GM06990 (cell line): ENCODE data around the gene ARHGAP42.

ENCODE experiments used
- DNase-seq: peaks from one replicate; pipeline ENCODE4 v3.0.0-alpha.2; 2011; ENCODE audit not compliant: insufficient read length; ENCODE audit errors: extremely low read depth
- H3K27me3 ChIP-seq: replicated peaks from 2 replicates; pipeline ENCODE4 v1.6.0; 2011; ENCODE audit warnings: low read length; ENCODE audit not compliant: control insufficient read depth, insufficient read depth
- H3K36me3 ChIP-seq: 2 replicates; pipeline ENCODE4 v1.5.1; 2011; ENCODE audit warnings: low read length; ENCODE audit not compliant: control insufficient read depth, insufficient read depth
- H3K4me3 ChIP-seq: replicated peaks from 2 replicates; pipeline ENCODE4 v1.5.1; 2011; ENCODE audit warnings: low read depth, mild to moderate bottlenecking, control low read depth, low read length
- TF ChIP-seq, protein P1 (sequence below): IDR thresholded peaks from 2 replicates; pipeline ENCODE4 v1.5.1; 2011; ENCODE audit warnings: low read length, control low read depth, mild to moderate bottlenecking, inconsistent platforms; ENCODE audit not compliant: insufficient read depth, poor library complexity, severe bottlenecking

Gene ARHGAP42

DNA sequence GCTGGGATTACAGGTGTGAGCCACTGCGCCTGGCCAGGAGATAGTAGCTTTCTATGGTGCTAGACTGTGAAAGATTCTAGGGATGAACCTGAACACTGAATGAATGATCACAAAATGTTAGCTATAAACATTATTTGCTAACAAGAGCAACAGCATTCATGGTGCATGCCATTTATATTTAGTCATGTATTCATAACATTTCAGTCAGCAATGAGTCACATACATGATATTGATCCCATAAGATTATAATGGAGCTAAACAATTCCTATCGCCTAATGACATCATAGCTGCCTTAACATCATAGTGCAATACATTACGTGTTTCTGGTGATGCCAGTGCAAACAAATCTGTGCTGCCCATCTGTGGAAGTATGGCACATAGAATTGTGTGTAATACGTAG, 164.1 kb downstream of the ARHGAP42 start:
- TF ChIP-seq, protein P1, sequence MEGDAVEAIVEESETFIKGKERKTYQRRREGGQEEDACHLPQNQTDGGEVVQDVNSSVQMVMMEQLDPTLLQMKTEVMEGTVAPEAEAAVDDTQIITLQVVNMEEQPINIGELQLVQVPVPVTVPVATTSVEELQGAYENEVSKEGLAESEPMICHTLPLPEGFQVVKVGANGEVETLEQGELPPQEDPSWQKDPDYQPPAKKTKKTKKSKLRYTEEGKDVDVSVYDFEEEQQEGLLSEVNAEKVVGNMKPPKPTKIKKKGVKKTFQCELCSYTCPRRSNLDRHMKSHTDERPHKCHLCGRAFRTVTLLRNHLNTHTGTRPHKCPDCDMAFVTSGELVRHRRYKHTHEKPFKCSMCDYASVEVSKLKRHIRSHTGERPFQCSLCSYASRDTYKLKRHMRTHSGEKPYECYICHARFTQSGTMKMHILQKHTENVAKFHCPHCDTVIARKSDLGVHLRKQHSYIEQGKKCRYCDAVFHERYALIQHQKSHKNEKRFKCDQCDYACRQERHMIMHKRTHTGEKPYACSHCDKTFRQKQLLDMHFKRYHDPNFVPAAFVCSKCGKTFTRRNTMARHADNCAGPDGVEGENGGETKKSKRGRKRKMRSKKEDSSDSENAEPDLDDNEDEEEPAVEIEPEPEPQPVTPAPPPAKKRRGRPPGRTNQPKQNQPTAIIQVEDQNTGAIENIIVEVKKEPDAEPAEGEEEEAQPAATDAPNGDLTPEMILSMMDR: no peak
- Histone ChIP-seq H3K4me3 (no peak overlapping the region), H3K27me3 (no peaks in the 10 kb centered on the region), H3K36me3 (no peaks in the 10 kb centered on the region)
- no peak for DNase-seq

GRCh38 chr11:100851584-100852152, 164.6 kb downstream of the ARHGAP42 start:
- Histone ChIP-seq H3K4me3 (no peak overlapping the region), H3K36me3 (no peaks in the 10 kb centered on the region), H3K27me3 (no peaks in the 10 kb centered on the region)
- DNase-seq: no peak
- TF ChIP-seq, protein P1: no peak

DNA sequence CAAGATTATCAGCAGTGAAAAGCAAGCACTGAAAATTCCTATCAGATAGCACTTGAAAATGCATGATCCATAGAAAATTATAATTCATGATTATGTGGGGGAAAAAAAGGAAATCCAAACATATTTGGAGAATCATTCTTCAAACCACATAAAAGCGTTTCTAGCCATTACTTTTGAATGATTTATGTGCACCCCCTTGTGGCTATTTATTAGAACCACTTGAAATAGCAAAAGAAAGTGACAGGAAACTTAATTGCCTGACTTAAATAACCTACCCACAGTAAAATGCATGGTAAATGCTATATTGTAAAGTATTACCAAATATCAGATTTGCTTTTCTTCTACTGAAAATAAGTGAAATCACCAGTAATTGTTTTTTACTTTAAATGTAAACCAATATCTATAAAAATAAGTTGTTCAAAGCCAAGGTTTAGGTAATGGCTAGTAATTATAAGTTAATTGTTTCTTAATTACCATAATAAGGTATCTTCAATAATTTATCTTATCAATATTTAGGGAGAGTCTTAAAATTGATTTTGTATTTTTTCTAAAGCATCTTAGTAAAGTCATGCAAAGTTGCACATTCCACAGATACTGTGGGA, 168.5 kb downstream of the ARHGAP42 start:
- TF ChIP-seq, protein P1: peak; percentile 43
- H3K27me3 ChIP-seq: no peaks in the 10 kb centered on the region
- no peak overlapping the region for H3K4me3 ChIP-seq
- H3K36me3 ChIP-seq: no peaks in the 10 kb centered on the region
- DNase-seq: no peak

DNA sequence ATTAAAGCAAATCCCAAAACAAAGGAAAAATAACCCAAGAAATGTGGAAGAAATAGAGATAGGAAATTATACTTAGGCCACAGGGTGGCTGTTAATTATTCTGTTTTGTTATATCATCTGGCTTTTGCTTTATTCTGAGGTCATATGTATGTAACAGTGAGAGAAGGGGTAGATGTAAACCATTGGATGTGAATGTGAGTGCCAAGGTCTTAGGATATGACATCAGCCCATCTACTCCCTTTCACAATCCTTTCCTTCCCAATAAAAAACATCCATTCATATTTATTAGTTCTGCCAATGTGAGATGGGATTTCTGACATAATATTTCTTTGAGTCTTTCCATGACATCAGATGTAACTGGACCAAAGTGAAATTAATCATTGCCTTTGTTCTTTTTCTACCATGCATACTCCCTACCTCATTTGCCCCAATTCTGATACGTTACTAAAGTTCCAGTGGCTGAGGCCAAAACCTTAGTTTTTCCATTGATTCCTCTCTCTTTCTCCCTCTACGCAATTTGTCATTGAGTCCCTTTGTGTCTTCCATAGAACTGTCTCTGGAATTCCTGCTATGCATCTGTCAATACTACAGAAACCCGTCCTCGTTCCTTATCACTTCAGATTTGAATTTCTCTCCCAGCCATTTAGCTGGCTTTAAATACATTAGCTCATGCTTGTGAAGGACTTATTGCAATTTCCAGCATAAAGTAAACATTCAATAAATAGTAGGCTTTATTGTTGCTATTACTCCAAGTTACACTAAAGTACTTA, 170.3 kb downstream of the ARHGAP42 start:
- DNase-seq: no peak
- no peak overlapping the region for H3K4me3 ChIP-seq

GRCh38 chr11:100860318-100861155, 173.4 kb downstream of the ARHGAP42 start:
- no peak for DNase-seq
- Histone ChIP-seq H3K36me3 (no peaks in the 10 kb centered on the region), H3K4me3 (no peak overlapping the region), H3K27me3 (no peaks in the 10 kb centered on the region)
- TF ChIP-seq, protein P1: no peak

More for the DNA sequence above, 170.3 kb downstream of the ARHGAP42 start:
- no peaks in the 10 kb centered on the region for H3K36me3 ChIP-seq
- no peaks in the 10 kb centered on the region for H3K27me3 ChIP-seq
- TF ChIP-seq, protein P1: no peak
